Lower leg skin (tissue), 3 donors: ENCODE data around the gene RABL6.

Experiments
- CTCF ChIP-seq, 3 donors: fragments of 450-650 bp; IDR thresholded peaks; one replicate each; pipeline ENCODE4 v1.5.1; 2016; ENCODE audit warnings: antibody characterized with exemption in 3 of 3, mild to moderate bottlenecking in 3 of 3, moderate library complexity in 2 of 3
- POLR2A ChIP-seq, 2 donors: fragments of 450-650 bp; IDR thresholded peaks; one replicate each; pipeline ENCODE4 v1.6.1; 2016 to 2017; ENCODE audit warnings: antibody characterized with exemption in 2 of 2, mild to moderate bottlenecking in 1 of 2, moderate library complexity in 1 of 2

DNA sequence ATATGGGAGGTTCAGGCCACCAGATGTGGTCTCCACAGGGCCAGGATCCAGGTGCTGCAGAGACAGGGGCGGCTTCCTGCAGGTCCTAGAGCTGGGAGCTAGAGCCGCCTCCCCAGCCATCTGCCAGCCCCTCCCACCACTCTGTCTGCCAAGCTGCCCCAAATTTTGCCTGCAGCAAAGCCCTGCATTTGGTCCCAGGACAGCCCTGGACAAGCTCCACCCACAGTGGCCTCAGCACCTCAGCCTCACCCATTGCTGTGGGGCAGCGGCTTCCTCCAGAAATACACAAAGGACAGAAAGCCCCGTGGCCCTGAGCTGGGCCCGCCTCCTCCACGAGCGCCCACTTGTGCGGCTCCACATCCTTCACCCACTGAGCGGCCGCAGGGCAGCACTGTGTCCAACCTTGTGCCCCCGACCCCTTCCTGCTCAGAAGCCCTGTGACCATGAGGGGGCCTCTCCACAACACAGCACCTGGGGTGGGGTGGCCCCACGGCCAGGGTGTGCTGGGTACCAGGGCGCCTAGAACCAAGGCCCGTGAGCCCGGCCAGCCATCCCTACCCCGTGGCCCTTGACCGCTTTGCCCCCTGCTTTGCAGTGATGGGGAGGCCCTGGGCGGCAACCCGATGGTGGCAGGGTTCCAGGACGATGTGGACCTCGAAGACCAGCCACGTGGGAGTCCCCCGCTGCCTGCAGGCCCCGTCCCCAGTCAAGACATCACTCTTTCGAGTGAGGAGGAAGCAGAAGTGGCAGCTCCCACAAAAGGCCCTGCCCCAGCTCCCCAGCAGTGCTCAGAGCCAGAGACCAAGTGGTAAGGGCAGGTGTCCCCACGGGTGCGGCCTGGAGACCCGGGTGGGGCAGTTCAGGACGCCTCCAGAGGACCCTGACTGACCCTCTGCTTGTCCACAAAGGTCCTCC is 30.8 kb downstream of the RABL6 start:
- TF ChIP-seq CTCF (IDR thresholded peaks at IDR 0.05) (no peak), POLR2A (IDR thresholded peaks at IDR 0.05) (no peak)
